Chondrocyte (in vitro differentiated cells): ENCODE results near the gene IGFBP5. TPM values are rescaled to one million over a fixed set of nuclear protein-coding genes. Genes with fewer than 3 reads are reported as not detected.

Experiments
- DNase-seq: peaks from one replicate; pipeline ENCODE4 v3.0.0; 2021; ENCODE audit warnings: mixed read lengths, low spot score
- H3K27ac Mint-ChIP-seq: one replicate; pipeline ENCODE4 v1.8.0; 2021; ENCODE audit warnings: mild to moderate bottlenecking, moderate library complexity, mixed read lengths; ENCODE audit not compliant: unreplicated experiment
- H3K27me3 Mint-ChIP-seq: 2 replicates; pipeline ENCODE4 v1.8.0; 2021; ENCODE audit warnings: low read depth, mixed read lengths
- H3K36me3 Mint-ChIP-seq: 2 replicates; pipeline ENCODE4 v1.8.0; 2021; ENCODE audit warnings: low read depth, mixed read lengths
- H3K4me1 Mint-ChIP-seq: 2 replicates; pipeline ENCODE4 v1.8.0; 2021; ENCODE audit warnings: low read depth, mild to moderate bottlenecking, mixed read lengths
- H3K4me3 Mint-ChIP-seq: one replicate; pipeline ENCODE4 v1.8.0; 2021; ENCODE audit warnings: mild to moderate bottlenecking, moderate library complexity, mixed read lengths; ENCODE audit not compliant: unreplicated experiment
- H3K9me3 Mint-ChIP-seq: 2 replicates; pipeline ENCODE4 v1.8.0; 2021; ENCODE audit warnings: low read depth, mixed read lengths
- CTCF ChIP-seq: fragments of 200-600 bp; sonication (generic); IDR thresholded peaks from 2 replicates; pipeline ENCODE4 v1.5.0; 2021; ENCODE audit warnings: antibody characterized with exemption, mild to moderate bottlenecking, moderate library complexity
- total RNA-seq: library from RNA; stranded (reverse); gene quantifications from 3 replicates; pipeline ENCODE4 v1.2.1, GENCODE V29; 2021

The IGFBP5 gene
- total RNA-seq, 1 donor from 2014 or later, result 502 TPM

- no peaks in the 10 kb centered on the region for H3K27me3 Mint-ChIP-seq
These were observed 21.7 kb downstream of the IGFBP5 start for GRCh38 chr2:216673609-216674008.

GRCh38 chr2:216673021-216673420 lies 22.3 kb downstream of the IGFBP5 start:
- H3K27ac Mint-ChIP-seq, result no peak overlapping the region
- TF ChIP-seq CTCF, result no peak

More at GRCh38 chr2:216673609-216674008, 21.7 kb downstream of the IGFBP5 start:
- Mint-ChIP-seq H3K9me3 (no peaks in the 10 kb centered on the region), H3K36me3 (peaks cover 24% of the 10 kb centered on the region), H3K4me3 (no peak overlapping the region), H3K27ac (no peak overlapping the region), H3K4me1 (peaks cover 2% of the 10 kb centered on the region)
- TF ChIP-seq CTCF, result no peak
- no peak for DNase-seq

GRCh38 chr2:216672466-216672865 lies 22.9 kb downstream of the IGFBP5 start:
- H3K4me3 Mint-ChIP-seq, result no peak overlapping the region

More at GRCh38 chr2:216673021-216673420, 22.3 kb downstream of the IGFBP5 start:
- H3K9me3 Mint-ChIP-seq, result no peaks in the 10 kb centered on the region
- H3K4me3 Mint-ChIP-seq, result no peak overlapping the region
- H3K36me3 Mint-ChIP-seq, result peaks cover 23% of the 10 kb centered on the region
- no peaks in the 10 kb centered on the region for H3K4me1 Mint-ChIP-seq
- no peak for DNase-seq
- no peaks in the 10 kb centered on the region for H3K27me3 Mint-ChIP-seq

GRCh38 chr2:216671791-216672343 lies 23.5 kb downstream of the IGFBP5 start:
- H3K36me3 Mint-ChIP-seq, result peaks cover 20% of the 10 kb centered on the region
- H3K9me3 Mint-ChIP-seq, result no peaks in the 10 kb centered on the region
- no peak overlapping the region for H3K27ac Mint-ChIP-seq
- peaks cover 2% of the 10 kb centered on the region for H3K4me1 Mint-ChIP-seq
- TF ChIP-seq CTCF, result no peak
- DNase-seq, result no peak
- no peaks in the 10 kb centered on the region for H3K27me3 Mint-ChIP-seq
- no peak overlapping the region for H3K4me3 Mint-ChIP-seq

More at GRCh38 chr2:216672466-216672865, 22.9 kb downstream of the IGFBP5 start:
- TF ChIP-seq CTCF, result no peak
- H3K27me3 Mint-ChIP-seq, result no peaks in the 10 kb centered on the region
- peaks cover 2% of the 10 kb centered on the region for H3K4me1 Mint-ChIP-seq
- peak overlapping the region; percentile 65 for H3K27ac Mint-ChIP-seq
- peaks cover 21% of the 10 kb centered on the region for H3K36me3 Mint-ChIP-seq
- H3K9me3 Mint-ChIP-seq, result no peaks in the 10 kb centered on the region
- DNase-seq, result no peak

GRCh38 chr2:216671081-216671411 lies 24.3 kb downstream of the IGFBP5 start:
- no peak overlapping the region for H3K4me3 Mint-ChIP-seq
- no peak for DNase-seq
- H3K9me3 Mint-ChIP-seq, result no peaks in the 10 kb centered on the region
- no peaks in the 10 kb centered on the region for H3K27me3 Mint-ChIP-seq
- peaks cover 5% of the 10 kb centered on the region for H3K4me1 Mint-ChIP-seq
- H3K27ac Mint-ChIP-seq, result peak overlapping the region; percentile 70
- no peak for TF ChIP-seq CTCF
- H3K36me3 Mint-ChIP-seq, result peaks cover 21% of the 10 kb centered on the region
